ENCODE data around the gene CDC6. TPM values are rescaled to one million over a fixed set of nuclear protein-coding genes. Genes with fewer than 3 reads are reported as not detected.

The CDC6 gene
- total and polyA plus RNA-seq, 2 of the 8 experiments (the other 6 are each of a cell fraction or from before 2014, with no cell fraction given) = 50.5 to 140 TPM

DNA sequence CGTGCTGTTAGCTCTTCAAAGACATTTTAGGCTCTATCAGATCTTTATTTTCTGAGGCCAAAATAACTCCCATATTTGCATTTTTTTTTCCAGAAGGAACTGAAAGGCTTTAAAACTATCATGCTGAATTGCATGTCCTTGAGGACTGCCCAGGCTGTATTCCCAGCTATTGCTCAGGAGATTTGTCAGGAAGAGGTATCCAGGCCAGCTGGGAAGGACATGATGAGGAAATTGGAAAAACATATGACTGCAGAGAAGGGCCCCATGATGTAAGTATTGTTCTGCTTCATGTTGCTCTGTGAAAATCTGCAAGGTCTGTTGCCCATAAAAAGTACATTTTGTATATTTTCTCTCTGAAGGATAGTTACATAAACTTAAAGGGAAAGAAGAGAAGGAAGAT, 5.7 kb downstream of the CDC6 start:
- DNase-seq (ENCODE audit: low read depth in 1 of 2, low spot score in 2 of 2) (no peak), FAIRE-seq (no peak)
- H2BK12ac ChIP-seq (ENCODE audit: low read depth, low read length) = no peak overlapping the region
- no peak overlapping the region for H3K27ac ChIP-seq (ENCODE audit: low read depth, low read length)
- no peak overlapping the region for H3K18ac ChIP-seq (ENCODE audit: extremely low read depth, low read length)
- no peaks in the 10 kb centered on the region; the same call in 1 of the 2 replicates for H3K79me1 ChIP-seq (ENCODE audit: low read depth, low read length)
- ChIA-PET CTCF (ENCODE audit: partially characterized antibody) (interaction anchor here (0.6 to 4.2 kb wide), 12 partner anchors 10 to 326 kb away, joined by 3 to 25 read pairs (median 6); no protein-coding TSS in a partner anchor), POLR2A (ENCODE audit: partially characterized antibody) (interaction anchor here (0.7 to 31.2 kb wide), 9 partner anchors 3 to 184 kb away, joined by 3 to 570 read pairs (median 5); partner anchors contain the start of genes CDC6, GJD3, RARA and WIPF2)
- no peak overlapping the region for H3K4ac ChIP-seq (replicated peaks; ENCODE audit: insufficient read length, low read depth, low read length)
- peaks cover 3 to 8% of the 10 kb centered on the region in 2 experiments for H4K20me1 ChIP-seq (replicated peaks in 1 of 2; ENCODE audit: control insufficient read depth in 1 of 2, insufficient read depth in 2 of 2, low read length in 2 of 2)
- H2BK15ac ChIP-seq (ENCODE audit: low read length) = no peak overlapping the region
- no peaks in the 10 kb centered on the region for H3K27me3 ChIP-seq (replicated peaks in 1 of 4; ENCODE audit: control insufficient read depth in 3 of 4, extremely low read depth in 1 of 4, insufficient read depth in 3 of 4, low read length in 3 of 4)
- no peak overlapping the region for H2BK120ac ChIP-seq (replicated peaks; ENCODE audit: low read depth, low read length)
- no peak overlapping the region for H3K23ac ChIP-seq (ENCODE audit: insufficient read length)
- no peak overlapping the region for H2BK20ac ChIP-seq (ENCODE audit: low read length)
- no peak overlapping the region for H2AFZ ChIP-seq (ENCODE audit: low read length)
- no peak overlapping the region for H3K4me3 ChIP-seq (ENCODE audit: extremely low read depth in 1 of 4, insufficient read depth in 2 of 4, low read depth in 3 of 4, low read length in 4 of 4)
- H4K91ac ChIP-seq (replicated peaks; ENCODE audit: insufficient read length, low read length) = no peak overlapping the region
- H3K4me2 ChIP-seq (ENCODE audit: insufficient read depth in 1 of 2, low read depth in 2 of 2, low read length in 2 of 2) = no peak overlapping the region
- H3K36me3 ChIP-seq (ENCODE audit: control insufficient read depth in 2 of 4, insufficient read depth in 4 of 4, low read length in 3 of 4) = peaks cover 32 to 86% (median 67%) of the 10 kb centered on the region in 4 experiments
- H3K4me1 ChIP-seq (replicated peaks in 1 of 4; ENCODE audit: control insufficient read depth in 3 of 4, insufficient read depth in 4 of 4, low read length in 3 of 4) = peaks cover 0 to 9% (median 7%) of the 10 kb centered on the region in 4 experiments; a peak in 5 of 7 replicates
- H2AK5ac ChIP-seq (ENCODE audit: low read depth, low read length) = no peak overlapping the region
- H4K8ac ChIP-seq (ENCODE audit: extremely low read depth, insufficient read depth, low read length) = no peak overlapping the region
- TF ChIP-seq POU5F1 (IDR thresholded peaks at IDR 0.05; ENCODE audit: low read depth, low read length) (no peak), KDM1A (IDR thresholded peaks at IDR 0.05; ENCODE audit: borderline replicate concordance, low read length) (no peak), RBBP5 (IDR thresholded peaks at IDR 0.05; ENCODE audit: borderline replicate concordance, low read depth, low read length) (no peak), JUND (IDR thresholded peaks at IDR 0.05; ENCODE audit: low read length) (no peak), BCL11A (IDR thresholded peaks at IDR 0.05; ENCODE audit: low read depth in 2 of 2, low read length in 2 of 2) (no peak), SIN3A (conservative IDR thresholded peaks at IDR 0.05 in 1 of 2, IDR thresholded peaks at IDR 0.05 in 1 of 2; ENCODE audit: low read depth in 1 of 2, low read length in 2 of 2) (no peak), CREB1 (IDR thresholded peaks at IDR 0.05) (no peak), JUN (IDR thresholded peaks at IDR 0.05; ENCODE audit: low read depth, low read length) (no peak)
- TF ChIP-seq, protein P1, sequence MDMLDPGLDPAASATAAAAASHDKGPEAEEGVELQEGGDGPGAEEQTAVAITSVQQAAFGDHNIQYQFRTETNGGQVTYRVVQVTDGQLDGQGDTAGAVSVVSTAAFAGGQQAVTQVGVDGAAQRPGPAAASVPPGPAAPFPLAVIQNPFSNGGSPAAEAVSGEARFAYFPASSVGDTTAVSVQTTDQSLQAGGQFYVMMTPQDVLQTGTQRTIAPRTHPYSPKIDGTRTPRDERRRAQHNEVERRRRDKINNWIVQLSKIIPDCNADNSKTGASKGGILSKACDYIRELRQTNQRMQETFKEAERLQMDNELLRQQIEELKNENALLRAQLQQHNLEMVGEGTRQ (IDR thresholded peaks at IDR 0.05; ENCODE audit: low read length) = no peak
- no peak overlapping the region for H3K9ac ChIP-seq (replicated peaks in 1 of 4; ENCODE audit: extremely low read depth in 1 of 4, low read depth in 3 of 4, low read length in 3 of 4)
- H3K56ac ChIP-seq (replicated peaks; ENCODE audit: insufficient read length, low read depth, low read length) = no peak overlapping the region
- no peaks in the 10 kb centered on the region for H3K23me2 ChIP-seq (ENCODE audit: low read depth, low read length)
- 89% methylated on average over 1 of the region's 1 CpG; no CpG with 5 or more reads in 1 of the 2 experiments for WGBS, 2 experiments (ENCODE audit: extremely low coverage in 1 of 2, insufficient coverage in 1 of 2, insufficient read length in 1 of 2, insufficient replicate concordance in 2 of 2, low coverage in 1 of 2, low lambda C conversion rate in 2 of 2, missing lambda C conversion rate in 1 of 2)
- H3K9me3 ChIP-seq (ENCODE audit: insufficient read depth in 2 of 2, low read depth in 1 of 2, low read length in 1 of 2) = no peaks in the 10 kb centered on the region
- H3K14ac ChIP-seq (ENCODE audit: insufficient read length) = no peak overlapping the region
- no peak overlapping the region for H4K5ac ChIP-seq (ENCODE audit: insufficient read length, low read depth, low read length)
- H3K79me2 ChIP-seq (ENCODE audit: control insufficient read depth in 1 of 2, insufficient read depth in 2 of 2, low read length in 2 of 2) = peaks cover 6 to 39% of the 10 kb centered on the region in 2 experiments; a peak in 3 of 4 replicates
- H2BK5ac ChIP-seq (ENCODE audit: low read depth, low read length) = no peak overlapping the region
